ENCODE data around the gene BTNL9.

GRCh38 chr5:181086884-181087205 is 46.8 kb downstream of the BTNL9 start:
- TF ChIP-seq CTCF (IDR thresholded peaks at IDR 0.05) = no peak
- TF ChIP-seq POLR2AphosphoS5 (IDR thresholded peaks at IDR 0.05) = no peak
- no peak for TF ChIP-seq POLR2A (IDR thresholded peaks at IDR 0.05)
